Effector CD8-positive, alpha-beta T cell (primary cell): Measurements from ENCODE around the gene KANSL3.
"Not testable (repeated sequence)": the region's sequence is repeated elsewhere in the genome, so short reads cannot be mapped to it uniquely, and the experiment has no call there.

ENCODE experiments used
- DNase-seq: peaks from one replicate; lab custom pipeline; 2025; lab: John Stamatoyannopoulos, UW

KANSL3 gene

DNA sequence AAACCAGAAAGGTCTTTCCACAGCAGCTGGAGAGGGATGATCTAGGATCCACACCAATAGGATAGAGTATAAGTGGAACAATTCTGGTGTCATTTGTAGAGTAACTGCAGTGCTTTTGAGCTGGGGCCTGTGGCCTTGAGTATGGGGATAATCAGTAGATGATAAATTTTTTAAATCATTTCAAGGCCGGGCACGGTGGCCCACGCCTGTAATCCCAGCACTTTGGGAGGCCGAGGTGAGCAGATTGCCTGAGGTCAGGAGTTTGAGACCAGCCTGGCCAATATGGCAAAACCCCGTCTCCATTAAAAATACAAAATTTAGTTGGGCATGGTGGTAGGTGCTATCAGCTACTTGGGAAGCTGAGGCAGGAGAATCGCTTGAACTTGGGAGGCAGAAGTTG, 80.7 kb downstream of the KANSL3 start:
- not testable (repeated sequence) for DNase-seq

DNA sequence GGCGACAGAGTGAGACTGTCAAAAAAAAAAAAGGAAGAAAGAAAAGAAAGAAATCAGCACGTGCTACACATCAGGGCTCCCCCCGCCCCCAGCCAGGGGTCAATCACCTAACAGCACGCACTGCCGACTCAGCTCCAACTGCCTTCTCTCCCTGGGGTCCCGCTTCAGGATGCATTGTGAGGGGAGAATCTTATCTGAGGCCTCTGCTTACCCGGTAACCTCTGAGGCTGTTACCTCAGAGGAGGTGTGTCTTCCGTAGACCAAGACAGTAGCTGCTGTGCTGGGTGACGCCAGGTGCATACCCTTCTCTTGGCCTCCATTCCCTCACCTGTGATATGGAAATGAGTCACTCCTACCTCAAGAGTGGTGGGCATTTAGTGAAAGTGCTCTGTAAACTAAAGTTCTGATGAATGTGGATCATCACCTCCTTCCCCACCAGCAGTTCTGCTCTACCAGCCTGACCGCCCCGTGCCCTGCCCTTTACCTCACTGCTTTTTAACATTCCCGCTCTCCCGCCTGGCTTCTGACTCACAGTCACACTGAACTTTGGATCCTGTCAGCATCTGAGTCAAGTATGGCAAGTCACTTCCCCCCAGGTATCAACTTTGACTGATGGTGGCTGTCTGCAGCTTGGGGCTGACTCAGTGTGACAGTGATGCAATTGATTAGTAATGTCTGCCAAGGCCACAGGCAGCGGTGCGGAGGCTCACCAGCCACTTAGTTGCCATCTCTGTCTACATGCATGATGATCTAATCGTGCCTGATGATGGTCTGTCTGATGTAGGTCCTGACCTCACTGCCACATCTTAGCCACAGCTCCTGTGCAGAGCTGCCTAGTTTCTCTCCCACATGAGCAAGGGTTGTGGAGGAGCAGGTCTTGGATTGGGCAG, 81.4 kb downstream of the KANSL3 start:
- no peak for DNase-seq

DNA sequence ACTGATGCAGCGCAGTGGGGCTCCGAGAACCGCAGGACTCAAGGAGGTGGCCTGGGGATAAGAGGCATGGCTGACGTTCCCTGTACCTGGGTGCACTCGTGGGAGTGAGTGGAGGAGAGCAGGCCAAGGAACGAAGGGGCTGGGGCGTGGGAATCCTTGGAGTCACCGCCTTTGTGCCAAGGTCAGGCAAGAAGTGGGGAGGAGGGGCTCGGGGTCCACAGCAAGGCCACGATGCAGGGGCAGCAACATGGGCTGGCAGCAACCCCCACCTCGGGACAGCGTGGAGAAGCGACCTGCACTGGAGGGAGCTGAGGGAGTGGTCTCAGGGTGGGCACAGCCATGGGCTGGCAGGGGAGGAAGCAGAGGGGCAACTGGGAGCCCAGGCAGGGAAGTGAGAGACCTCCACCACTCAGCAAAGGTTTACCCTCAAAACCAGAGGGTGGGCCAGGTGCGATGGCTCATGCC, 82.9 kb downstream of the KANSL3 start:
- DNase-seq: no peak

DNA sequence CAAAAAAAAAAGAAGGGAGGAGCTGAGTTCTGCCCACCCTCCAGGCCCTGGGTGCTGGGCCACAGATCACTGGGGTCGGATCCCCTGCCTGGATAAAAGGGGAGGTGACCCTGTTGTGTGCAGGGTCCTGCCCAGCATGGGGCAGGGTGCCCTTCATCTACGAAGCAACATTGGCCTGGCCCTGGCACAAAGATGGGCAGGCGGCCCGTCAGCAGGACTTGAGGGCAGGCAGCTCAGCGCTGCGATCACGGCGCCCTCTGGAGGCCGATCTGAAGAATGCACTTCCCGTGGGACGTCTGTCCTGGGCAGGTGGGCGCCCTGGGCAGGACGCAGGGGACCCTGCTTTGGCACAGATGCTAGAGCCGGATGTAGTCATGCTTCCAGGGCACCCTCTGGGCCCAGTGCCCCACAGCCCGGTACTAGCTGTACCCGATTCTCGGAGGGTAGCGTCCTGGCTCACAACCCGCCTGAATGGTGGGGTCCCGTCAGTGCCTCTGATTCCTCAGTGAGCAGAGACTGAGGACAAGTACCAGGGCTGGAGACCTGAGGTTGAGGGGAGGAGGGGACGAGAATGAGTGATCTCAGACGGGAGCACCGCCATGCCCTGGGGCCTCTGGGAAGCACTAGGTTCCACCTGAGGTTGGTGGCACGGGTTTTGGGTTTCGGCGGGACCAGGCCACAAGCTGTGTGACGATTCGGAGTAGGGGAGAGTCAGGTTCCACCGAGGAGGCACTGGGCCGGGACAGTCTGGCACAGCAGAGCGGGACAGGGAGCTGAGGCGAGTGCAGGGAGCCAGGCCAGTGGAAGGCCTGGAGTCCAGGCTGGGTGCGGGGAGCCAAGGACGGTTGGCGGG, 83.6 kb downstream of the KANSL3 start:
- DNase-seq: peak; percentile 51

DNA sequence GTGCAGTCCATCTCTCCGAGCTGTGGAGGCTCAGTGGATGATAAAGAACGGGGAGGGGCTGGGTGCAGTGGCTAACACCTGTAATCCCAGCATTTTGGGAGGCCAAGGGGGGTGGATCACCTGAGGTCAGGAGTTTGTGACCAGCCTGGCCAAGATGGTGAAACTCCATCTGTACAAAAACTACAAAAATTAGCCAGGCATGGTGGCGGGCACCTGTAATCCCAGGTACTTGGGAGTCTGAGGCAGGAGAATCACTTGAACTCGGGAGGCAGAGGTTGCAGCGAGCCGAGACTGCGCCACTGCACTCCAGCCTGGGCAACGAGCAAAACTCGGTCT, 84.2 kb downstream of the KANSL3 start:
- DNase-seq: not testable (repeated sequence)

DNA sequence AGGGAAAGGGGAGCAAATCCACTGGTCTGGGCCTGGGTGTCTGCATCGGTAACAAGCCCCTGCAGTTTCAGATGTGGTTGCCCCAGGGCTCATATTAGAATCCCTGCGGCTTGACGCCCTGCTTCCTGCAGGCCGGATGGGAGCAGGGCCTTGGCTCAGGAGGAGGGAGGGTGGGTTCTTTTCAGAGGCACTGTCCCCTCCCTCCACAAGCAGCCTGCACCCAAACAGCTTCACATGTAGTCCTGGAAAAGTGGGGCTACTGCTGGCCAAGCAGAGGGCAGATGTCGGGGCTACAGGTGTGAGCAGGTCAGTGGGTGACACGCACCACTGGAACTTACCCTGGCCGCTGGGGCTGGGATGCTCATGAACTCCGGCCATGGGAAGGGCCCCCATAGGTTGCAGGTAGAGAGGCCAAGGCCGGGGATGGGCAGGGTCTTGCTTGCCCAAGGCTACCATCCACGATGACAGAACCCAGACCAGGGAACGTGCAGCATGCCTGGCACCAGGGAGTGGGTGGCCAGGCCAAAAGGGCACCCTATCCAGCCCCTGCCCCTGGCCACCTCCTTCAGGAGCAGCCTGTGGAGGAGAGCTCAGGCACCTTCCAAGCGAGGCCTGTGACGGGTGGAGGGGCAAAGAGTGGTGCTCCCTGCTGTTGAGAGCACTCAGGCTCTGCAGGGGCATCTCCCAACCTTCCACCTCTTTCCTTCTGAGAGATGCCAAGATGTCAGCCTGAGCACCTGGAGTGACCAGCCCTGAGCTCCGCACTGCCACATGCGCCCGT, 84.7 kb downstream of the KANSL3 start:
- DNase-seq: no peak

DNA sequence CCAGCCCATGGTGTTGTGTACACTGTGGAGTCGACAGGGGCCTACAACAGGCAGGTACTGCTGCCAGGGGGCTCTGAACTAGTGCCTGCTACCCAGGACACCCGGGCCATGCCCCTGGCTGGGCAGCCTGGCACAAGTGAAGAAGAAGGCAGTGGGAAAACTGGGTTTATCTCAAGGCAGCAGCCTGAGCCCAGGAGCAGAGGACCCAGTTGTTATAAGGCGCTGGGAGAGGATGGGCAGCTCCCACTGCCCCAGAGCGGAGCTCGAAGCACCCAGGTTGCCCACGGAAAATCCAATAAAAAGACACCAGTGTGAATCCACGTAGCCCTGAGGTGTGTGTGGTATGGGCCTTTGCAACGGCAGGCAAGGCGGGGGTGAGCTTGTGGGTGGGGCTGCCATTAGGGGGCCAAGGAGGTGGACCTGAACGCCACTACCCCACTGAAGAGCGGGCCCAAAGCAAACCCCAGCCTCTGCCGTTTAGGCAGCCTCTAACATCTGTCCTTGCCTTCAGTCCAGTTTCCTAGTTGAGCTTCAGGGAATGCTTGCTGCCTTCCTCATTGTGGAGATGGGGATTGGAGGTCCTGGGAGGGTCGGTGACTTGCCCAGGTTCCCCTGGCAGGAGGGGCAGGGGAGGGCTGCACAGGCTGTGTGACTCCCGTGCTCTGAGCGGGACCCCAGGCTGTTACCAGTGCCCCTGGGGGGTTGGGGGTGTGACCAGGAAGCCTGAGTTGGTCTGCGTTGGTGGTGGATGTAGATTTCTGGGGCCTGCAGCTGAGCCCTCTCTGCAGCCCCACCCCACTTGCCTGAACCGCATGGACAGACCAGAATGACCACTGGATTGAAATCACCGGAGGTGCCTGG, 85.6 kb downstream of the KANSL3 start:
- DNase-seq: no peak

DNA sequence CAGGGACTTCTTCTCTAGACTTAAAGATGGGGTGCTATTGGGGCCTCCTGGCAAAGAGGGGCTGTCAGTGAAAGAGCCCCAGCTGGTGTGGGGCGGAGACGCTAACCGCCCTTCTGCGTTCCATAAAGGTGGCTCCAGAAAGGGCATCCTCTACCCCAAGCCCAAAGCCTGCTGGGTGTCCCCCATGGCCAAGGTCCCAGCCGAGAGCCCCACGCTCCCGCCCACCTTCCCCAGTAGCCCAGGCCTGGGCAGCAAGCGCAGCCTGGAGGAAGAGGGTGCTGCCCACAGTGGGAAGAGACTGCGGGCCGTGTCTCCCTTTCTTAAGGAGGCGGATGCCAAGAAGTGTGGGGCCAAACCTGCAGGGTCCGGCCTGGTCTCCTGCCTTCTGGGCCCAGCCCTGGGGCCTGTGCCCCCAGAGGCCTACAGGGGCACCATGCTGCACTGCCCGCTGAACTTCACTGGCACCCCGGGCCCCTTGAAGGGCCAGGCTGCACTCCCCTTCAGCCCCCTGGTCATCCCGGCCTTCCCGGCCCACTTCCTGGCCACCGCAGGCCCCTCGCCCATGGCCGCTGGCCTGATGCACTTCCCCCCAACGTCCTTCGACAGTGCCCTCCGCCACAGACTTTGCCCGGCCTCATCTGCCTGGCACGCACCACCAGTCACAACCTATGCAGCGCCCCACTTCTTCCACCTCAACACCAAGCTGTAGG, 86.4 kb downstream of the KANSL3 start:
- DNase-seq: no peak

DNA sequence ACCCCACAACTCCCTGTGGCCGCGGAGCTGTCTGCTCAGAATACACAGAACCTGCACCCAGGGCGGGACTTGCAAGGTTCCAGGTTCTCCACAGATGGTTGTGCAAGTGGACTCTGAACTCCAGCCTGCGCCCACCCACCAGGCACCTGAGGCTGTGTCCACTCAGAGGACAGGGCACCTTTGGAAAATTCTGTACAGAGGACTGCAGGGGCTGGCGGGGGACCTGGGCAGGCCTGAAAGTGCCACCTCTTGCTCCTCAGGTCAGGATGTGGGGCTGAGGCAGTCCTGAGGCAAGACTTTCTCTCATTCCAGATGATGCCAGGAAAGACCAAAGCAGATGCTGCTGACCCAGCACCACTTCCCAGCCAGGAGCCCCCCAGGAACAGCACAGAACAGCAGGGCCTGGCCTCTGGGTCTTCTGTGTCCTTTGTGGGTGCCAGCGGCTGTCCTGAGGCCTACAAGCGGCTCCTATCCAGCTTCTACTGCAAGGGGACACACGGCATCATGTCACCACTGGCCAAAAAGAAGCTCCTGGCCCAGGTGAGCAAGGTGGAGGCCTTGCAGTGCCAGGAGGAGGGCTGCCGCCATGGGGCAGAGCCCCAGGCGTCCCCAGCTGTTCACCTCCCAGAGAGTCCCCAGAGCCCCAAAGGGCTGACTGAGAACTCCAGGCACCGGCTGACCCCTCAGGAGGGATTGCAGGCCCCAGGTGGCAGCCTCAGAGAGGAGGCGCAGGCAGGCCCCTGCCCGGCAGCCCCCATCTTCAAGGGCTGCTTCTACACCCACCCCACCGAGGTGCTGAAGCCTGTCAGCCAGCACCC, 87.1 kb downstream of the KANSL3 start:
- DNase-seq: no peak

DNA sequence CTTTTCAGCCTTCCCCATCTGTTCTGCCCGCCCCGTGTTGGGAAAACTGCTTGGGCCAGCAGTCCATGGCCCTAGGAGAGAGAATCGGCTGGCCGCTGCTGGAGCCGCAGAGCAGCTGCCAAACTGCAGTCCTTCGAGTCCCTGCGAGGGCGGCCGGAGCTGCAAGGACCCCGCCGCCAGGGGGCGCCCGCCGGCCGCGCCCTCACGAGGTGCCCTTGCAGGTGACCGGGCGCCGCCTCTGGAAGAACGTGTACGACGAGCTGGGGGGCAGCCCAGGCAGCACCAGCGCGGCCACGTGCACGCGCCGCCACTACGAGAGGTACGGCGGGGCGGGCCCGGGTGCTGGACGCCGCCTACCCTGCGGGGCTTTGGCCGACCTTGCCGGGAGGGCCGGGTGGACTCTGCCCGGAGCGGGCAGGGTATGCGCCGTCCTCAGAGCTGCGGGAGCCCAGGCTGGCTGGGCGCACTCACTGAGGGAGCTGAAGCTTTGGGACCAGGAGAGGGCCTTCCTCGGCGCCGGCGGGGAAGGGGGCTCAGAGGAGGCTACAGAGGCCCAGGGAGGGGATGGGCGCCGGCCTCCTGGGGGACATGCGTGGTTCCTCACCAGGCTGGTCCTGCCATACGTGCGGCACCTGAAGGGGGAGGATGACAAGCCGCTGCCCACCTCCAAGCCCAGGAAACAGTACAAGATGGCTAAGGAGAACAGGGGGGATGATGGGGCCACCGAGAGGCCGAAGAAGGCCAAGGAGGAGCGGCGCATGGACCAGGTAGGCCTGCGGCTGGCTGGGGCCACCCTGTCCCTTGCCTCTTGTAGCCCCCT, 87.9 kb downstream of the KANSL3 start:
- DNase-seq: no peak

DNA sequence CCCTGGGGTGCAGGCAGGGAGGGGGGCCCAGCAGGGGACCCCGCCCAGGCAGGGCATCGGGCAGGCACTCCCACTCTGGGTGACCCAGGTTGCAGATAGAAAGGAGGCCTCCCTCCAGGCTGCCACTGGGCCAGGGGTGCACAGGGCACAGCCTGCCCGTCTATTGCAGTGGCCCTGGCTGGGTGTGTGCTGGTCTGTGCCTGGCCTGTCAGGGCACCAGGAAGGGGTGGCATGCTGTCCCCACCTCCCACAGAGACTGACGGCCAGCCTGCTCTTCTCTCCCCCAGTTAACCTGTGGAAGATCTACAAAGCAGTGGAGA, 88.7 kb downstream of the KANSL3 start:
- no peak for DNase-seq

DNA sequence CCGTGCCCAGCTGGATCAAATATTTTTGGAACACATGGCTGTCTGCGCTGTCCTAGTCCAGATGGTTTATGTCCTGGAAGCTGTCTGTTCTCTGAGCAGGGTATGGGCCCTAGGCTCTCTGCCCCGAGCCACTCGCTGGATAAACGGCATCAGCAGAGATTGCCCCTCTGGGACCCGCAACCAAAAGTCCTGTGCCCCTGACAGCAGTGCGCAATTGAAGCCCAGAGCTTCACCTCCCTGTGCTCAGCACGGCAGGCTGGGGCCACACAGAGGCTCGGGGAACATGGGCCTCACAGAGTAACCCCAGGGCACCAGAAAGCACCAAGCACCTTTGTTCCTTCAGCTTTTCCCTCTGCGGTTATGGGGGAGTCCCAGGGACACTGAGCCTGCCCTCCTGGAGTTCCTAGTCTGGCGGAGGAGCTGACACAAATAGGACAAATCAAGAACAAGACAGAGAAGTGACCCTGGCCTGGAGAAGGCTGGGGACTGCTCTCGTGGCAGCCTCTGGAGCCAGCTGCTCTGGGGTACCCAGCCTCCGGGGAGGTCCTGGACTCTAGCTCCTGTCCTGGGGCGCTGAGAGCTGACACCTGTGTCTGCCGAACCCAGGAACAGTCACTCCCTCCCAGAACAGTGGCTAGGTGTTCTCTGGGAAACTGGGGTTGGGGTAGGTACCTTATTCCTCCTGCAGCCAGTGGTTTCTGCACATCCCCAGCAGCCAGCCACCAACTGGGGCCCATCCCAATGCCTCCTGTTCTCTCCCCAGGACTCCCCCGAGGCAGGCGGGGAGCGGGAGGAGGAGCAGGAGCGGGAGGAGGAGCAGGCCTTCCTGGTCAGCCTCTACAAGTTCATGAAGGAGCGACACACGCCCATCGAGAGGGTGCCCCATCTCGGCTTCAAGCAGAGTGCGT, 89.3 kb downstream of the KANSL3 start:
- DNase-seq: no peak

DNA sequence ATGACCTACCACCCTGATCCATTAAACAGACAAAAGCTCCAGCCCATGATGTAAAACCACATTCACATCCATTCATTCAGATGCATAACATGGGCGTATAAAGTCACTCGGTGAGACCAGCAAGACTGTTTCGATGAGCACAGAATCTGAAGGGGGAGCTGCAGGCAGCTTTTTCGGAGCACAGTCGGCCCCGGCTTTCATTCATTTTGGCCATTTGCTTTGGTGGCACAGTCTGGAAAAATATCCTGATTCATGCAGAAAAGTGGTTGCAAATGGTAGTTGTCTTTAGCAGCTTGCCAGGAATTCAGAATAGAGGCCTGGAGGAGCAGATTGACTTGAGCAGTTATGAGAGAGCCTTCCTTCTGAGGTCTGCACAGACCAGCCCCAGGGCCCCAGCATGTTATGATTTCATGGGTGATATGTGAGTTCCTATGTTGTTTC, 90.4 kb downstream of the KANSL3 start:
- DNase-seq: no peak

DNA sequence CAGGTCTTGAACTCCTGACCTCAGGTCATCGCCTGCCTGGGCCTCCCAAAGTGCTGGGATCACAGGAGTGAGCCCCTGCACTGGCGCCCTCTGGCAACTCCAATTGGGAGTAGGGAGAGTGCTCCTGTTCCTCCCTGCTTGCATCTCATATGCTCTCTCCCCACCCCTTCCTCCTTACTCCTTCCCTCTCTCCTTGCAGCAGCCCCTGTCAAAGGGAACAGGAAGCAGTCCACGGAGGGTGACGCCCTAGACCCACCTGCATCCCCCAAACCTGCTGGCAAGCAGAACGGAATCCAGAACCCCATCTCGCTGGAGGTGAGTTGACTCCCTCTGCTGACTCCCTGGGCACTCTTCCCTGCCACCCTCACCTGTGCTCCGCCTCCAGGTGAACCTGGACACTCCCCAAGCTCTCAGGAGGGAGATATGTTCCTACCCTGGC, 90.9 kb downstream of the KANSL3 start:
- DNase-seq: no peak

DNA sequence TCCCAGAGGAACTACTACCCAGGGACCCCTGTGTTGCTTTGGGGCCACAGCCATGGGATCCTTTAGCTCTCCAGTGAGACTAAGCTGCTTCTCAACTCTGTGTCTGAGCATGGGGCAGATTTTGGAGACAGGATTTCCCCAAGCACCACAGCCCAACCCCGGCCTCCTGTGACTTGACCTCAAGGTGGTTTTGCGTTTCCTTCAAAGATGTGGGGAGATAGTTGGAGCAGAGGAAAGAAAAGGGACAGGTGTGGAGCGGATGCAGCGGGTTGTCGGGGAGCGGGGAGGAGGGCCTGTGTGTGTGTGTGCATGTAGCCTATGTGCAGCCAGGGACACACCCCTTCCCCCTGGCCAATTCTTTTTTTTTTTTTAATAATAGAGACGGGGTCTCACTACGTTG, 91.3 kb downstream of the KANSL3 start:
- DNase-seq: no peak

DNA sequence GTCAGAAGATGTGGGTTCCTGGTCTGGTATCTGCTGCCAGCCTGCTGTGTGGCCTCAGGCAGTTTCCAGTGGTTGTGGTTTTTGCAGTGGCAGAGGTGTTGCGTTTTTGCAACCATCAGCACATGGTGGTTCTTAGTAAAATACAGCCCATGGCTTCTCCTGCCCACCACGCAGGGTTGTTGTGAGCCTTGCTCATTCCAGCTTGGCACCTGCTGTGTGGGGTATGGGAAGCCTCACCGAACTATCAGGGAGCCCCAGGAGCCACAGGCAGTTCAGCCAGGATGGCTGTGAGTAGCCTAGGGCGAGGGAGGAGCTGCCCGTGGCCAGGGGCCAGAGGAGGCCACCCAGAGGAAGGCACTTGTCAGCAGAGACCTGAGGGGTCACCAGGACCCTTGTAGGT, 91.8 kb downstream of the KANSL3 start:
- no peak for DNase-seq
